ENCODE data around the gene EEF2KMT. TPM values are rescaled to one million over a fixed set of nuclear protein-coding genes. Genes with fewer than 3 reads are reported as not detected.
A peak's percentile ranks its signal among the peaks of the same experiment; 100 is the strongest.

The EEF2KMT gene
- total and polyA plus RNA-seq, 2 of the 13 experiments (the other 11 are each of a cell fraction or from before 2014, with no cell fraction given), result 10.7 to 26.9 TPM

DNA sequence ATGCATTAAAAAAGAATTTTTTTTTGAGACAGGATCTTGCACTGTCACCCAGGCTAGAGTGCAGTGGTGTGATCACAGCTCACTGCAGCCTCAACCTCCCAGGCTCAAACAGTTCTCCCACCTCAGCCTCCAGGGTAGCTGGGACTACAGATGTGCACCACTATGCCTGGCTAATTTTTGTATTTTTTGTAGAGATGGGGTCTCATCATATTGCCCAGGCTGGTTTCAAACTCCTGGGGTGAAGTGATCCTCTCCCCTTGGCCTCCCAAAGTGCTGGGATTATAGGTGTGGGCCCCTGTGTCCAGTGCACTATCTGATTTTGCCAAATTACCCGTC, 47.0 kb upstream of the EEF2KMT start (continued):
- TF ChIP-seq POGZ (CRISPR knock-in tag; IDR thresholded peaks at IDR 0.05) (peak; percentile 23; the same call in 1 of the 2 replicates), WIZ (CRISPR knock-in tag; IDR thresholded peaks at IDR 0.05) (0 out of 2 replicates have a peak, but pooled peaks have one; percentile 43), NFE2L2 (IDR thresholded peaks at IDR 0.05; ENCODE audit: low read length) (peak; percentile 32; the same call in 1 of the 2 replicates), ZNF234 (CRISPR knock-in tag; conservative IDR thresholded peaks at IDR 0.05) (0 out of 2 replicates have a peak, but pooled peaks have one; percentile 22)
- TF ChIP-seq, protein P1, sequence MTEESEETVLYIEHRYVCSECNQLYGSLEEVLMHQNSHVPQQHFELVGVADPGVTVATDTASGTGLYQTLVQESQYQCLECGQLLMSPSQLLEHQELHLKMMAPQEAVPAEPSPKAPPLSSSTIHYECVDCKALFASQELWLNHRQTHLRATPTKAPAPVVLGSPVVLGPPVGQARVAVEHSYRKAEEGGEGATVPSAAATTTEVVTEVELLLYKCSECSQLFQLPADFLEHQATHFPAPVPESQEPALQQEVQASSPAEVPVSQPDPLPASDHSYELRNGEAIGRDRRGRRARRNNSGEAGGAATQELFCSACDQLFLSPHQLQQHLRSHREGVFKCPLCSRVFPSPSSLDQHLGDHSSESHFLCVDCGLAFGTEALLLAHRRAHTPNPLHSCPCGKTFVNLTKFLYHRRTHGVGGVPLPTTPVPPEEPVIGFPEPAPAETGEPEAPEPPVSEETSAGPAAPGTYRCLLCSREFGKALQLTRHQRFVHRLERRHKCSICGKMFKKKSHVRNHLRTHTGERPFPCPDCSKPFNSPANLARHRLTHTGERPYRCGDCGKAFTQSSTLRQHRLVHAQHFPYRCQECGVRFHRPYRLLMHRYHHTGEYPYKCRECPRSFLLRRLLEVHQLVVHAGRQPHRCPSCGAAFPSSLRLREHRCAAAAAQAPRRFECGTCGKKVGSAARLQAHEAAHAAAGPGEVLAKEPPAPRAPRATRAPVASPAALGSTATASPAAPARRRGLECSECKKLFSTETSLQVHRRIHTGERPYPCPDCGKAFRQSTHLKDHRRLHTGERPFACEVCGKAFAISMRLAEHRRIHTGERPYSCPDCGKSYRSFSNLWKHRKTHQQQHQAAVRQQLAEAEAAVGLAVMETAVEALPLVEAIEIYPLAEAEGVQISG (CRISPR knock-in tag; IDR thresholded peaks at IDR 0.05), result peak; percentile 8; the same call in 1 of the 2 replicates
- TF ChIP-seq, protein P2, sequence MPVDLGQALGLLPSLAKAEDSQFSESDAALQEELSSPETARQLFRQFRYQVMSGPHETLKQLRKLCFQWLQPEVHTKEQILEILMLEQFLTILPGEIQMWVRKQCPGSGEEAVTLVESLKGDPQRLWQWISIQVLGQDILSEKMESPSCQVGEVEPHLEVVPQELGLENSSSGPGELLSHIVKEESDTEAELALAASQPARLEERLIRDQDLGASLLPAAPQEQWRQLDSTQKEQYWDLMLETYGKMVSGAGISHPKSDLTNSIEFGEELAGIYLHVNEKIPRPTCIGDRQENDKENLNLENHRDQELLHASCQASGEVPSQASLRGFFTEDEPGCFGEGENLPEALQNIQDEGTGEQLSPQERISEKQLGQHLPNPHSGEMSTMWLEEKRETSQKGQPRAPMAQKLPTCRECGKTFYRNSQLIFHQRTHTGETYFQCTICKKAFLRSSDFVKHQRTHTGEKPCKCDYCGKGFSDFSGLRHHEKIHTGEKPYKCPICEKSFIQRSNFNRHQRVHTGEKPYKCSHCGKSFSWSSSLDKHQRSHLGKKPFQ (CRISPR knock-in tag; IDR thresholded peaks at IDR 0.05; ENCODE audit: insufficient replicate concordance), result peak; percentile 93
- TF ChIP-seq, protein P3, sequence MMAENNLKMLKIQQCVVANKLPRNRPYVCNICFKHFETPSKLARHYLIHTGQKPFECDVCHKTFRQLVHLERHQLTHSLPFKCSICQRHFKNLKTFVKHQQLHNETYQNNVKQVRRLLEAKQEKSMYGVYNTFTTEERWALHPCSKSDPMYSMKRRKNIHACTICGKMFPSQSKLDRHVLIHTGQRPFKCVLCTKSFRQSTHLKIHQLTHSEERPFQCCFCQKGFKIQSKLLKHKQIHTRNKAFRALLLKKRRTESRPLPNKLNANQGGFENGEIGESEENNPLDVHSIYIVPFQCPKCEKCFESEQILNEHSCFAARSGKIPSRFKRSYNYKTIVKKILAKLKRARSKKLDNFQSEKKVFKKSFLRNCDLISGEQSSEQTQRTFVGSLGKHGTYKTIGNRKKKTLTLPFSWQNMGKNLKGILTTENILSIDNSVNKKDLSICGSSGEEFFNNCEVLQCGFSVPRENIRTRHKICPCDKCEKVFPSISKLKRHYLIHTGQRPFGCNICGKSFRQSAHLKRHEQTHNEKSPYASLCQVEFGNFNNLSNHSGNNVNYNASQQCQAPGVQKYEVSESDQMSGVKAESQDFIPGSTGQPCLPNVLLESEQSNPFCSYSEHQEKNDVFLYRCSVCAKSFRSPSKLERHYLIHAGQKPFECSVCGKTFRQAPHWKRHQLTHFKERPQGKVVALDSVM (CRISPR knock-in tag; IDR thresholded peaks at IDR 0.05), result peak; percentile 99
